Adrenal gland (tissue), 12 donors: ENCODE results near the gene CREM. TPM values are rescaled to one million over a fixed set of nuclear protein-coding genes. Genes with fewer than 3 reads are reported as not detected.

Source experiments
- DNase-seq, 7 donors: peaks; one replicate each; pipeline ENCODE4 v3.0.0-alpha.2; 2019 to 2020
- H3K27ac ChIP-seq, 5 donors: fragments of 200-600 bp; sonication (generic) in 4 of 5; 1 replicate in 3 of 5; 2 replicates in 2 of 5; pipeline versions ENCODE4 v1.5.1 to v1.8.0; 2016 to 2020; ENCODE audit warnings: mild to moderate bottlenecking in 1 of 5
- H3K27me3 ChIP-seq: fragments of 200-600 bp; 2 replicates; pipeline ENCODE4 v1.8.0; 2021
- H3K36me3 ChIP-seq, 2 donors: fragments of 200-600 bp; replicated peaks in 1 of 2; 1 replicate in 1 of 2; 2 replicates in 1 of 2; pipeline versions ENCODE4 v1.5.1 to v1.8.0; 2018 to 2022
- H3K4me1 ChIP-seq, 2 donors: fragments of 200-600 bp; replicated peaks in 1 of 2; 1 replicate in 1 of 2; 2 replicates in 1 of 2; pipeline versions ENCODE4 v1.5.1 to v1.8.0; 2018 to 2021
- H3K4me3 ChIP-seq, 4 donors: fragments of 200-600 bp; sonication (generic) in 3 of 4; one replicate each; pipeline ENCODE4 v1.5.1; 2016 to 2018
- H3K9me3 ChIP-seq, 3 donors: fragments of 200-600 bp; sonication (generic) in 1 of 3; replicated peaks in 1 of 3; 1 replicate in 2 of 3; 2 replicates in 1 of 3; pipeline versions ENCODE4 v1.5.1 to v1.8.0; 2016 to 2021
- POLR2A ChIP-seq, 2 donors: fragments of 450-650 bp; IDR thresholded peaks; one replicate each; pipeline ENCODE4 v1.6.1; 2017; ENCODE audit warnings: antibody characterized with exemption in 2 of 2, mild to moderate bottlenecking in 2 of 2, moderate library complexity in 1 of 2
- WGBS, 4 donors: extraction: QIAGEN DNeasy Blood & Tissue Kit in 2 of 4; methylation state at CpG; one replicate each; pipeline versions ENCODE4 v1.1.5 to v1.1.7; 2013 to 2017; 5-methylcytosine and 5-hydroxymethylcytosine counted together
- intact Hi-C, 2 donors: fragments of 100-400 bp; cut with DNase I; formaldehyde crosslinking; loops; one replicate each; pipeline versions ENCODE4 v1.14.1 to v1.15.0; 2022 to 2023
- polyA plus RNA-seq, 3 donors: library from polyadenylated mRNA; stranded (reverse); fragments of 200-250 nt in 2 of 3; fragments of 350-450 nt in 1 of 3; fragmentation: Illumina TruSeq in 1 of 3; extraction: RNeasy Lipid Tissue Mini Kit (QIAGEN cat#74804) in 1 of 3; gene quantifications; one replicate each; pipeline ENCODE4 v1.2.3, GENCODE V29; 2013 to 2014
- total RNA-seq, 9 donors: library from RNA; depleted of rRNA in 4 of 9; stranded (reverse); fragments of >200 nt in 4 of 9; fragments of 120-200 nt in 1 of 9; fragmentation: NEBNext Ultra II Directional in 1 of 9; extraction: Animal tissue kit (Norgen Biotek cat#: 25700) in 1 of 9; gene quantifications; one replicate each; pipeline versions ENCODE4 v1.1.0 to v1.2.4, GENCODE V29; 2013 to 2023
- TF ChIP-seq, protein P1 (sequence below), 6 experiments: fragments of 450-650 bp in 4 of 6; fragments of 200-600 bp in 2 of 6; sonication (generic) in 1 of 6; IDR thresholded peaks; 1 replicate in 5 of 6; 2 replicates in 1 of 6; pipeline versions ENCODE4 v1.5.1 to v1.8.0; 2016 to 2021; ENCODE audit warnings: antibody characterized with exemption in 6 of 6, mild to moderate bottlenecking in 2 of 6, moderate library complexity in 1 of 6
- donor health status: healthy with polysubstance abuse.
- donor health status: Bipolar disorder and iron deficiency.
- donor health status: DM: yes; HTN: yes; CAD: no.
- donor health status: DM: no; HTN: no; CAD: no.
- donor health status: DM: no; HTN: no; CAD: no.
- donor health status: DM: yes; HTN: yes; CAD: no.

The CREM gene
- total and polyA plus RNA-seq, 12 donors: 75.2 to 340 (median 119) TPM

DNA sequence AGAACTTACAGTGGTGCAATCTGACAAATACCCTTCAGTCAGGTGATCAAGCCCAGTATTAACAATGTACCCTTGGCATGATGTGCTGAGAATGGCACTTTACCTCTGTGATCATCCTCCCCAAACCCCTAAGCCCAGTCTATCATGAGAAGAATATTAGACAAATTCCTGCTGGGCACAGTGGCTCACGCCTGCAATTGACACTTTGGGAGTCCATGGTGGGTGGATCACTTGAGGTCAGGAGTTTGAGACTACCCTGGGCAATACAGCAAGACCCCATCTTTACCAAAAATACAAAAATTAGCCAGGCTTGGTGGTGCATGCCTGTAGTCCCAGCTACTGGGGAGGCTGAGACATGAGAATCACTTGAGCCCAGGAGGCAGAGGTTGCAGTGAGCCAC is 29.1 kb upstream of the CREM start:
- Histone ChIP-seq H3K27ac (no peak overlapping the region), H3K4me1 (no peaks in the 10 kb centered on the region), H3K27me3 (no peaks in the 10 kb centered on the region), H3K4me3 (no peak overlapping the region), H3K36me3 (no peaks in the 10 kb centered on the region), H3K9me3 (no peaks in the 10 kb centered on the region)
- TF ChIP-seq, protein P1, sequence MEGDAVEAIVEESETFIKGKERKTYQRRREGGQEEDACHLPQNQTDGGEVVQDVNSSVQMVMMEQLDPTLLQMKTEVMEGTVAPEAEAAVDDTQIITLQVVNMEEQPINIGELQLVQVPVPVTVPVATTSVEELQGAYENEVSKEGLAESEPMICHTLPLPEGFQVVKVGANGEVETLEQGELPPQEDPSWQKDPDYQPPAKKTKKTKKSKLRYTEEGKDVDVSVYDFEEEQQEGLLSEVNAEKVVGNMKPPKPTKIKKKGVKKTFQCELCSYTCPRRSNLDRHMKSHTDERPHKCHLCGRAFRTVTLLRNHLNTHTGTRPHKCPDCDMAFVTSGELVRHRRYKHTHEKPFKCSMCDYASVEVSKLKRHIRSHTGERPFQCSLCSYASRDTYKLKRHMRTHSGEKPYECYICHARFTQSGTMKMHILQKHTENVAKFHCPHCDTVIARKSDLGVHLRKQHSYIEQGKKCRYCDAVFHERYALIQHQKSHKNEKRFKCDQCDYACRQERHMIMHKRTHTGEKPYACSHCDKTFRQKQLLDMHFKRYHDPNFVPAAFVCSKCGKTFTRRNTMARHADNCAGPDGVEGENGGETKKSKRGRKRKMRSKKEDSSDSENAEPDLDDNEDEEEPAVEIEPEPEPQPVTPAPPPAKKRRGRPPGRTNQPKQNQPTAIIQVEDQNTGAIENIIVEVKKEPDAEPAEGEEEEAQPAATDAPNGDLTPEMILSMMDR (IDR thresholded peaks at IDR 0.05): no peak
- TF ChIP-seq POLR2A (IDR thresholded peaks at IDR 0.05): no peak
- DNase-seq: no peak
- 71 to 96% (median 85%) methylated on average over 1 of the region's 1 CpG for WGBS, 4 donors
- intact Hi-C loops: no loop called here

DNA sequence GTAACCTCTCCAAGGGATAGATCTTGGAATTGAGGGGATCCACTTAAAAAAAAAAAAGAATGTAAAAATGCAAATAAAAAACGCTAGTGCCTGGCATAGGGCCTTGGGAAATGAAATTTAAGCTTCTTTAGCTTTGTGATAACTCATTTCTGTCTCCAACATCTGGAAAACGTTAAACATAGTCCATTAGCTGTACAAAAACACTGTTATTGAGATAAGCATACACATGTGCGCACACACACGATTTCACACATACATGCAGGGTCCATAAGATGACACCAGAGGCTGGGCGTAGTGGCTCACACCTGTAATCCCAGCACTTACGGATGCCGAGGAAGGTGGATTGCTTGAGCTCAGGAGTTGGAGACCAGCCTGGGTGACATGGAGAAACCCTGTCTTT is 22.8 kb upstream of the CREM start:
- intact Hi-C loops: no loop called here
- no peak overlapping the region for H3K4me3 ChIP-seq
- no peak overlapping the region for H3K27ac ChIP-seq
- H3K9me3 ChIP-seq: no peaks in the 10 kb centered on the region
- DNase-seq: no peak
- no peaks in the 10 kb centered on the region for H3K36me3 ChIP-seq
- no peaks in the 10 kb centered on the region for H3K4me1 ChIP-seq
- TF ChIP-seq POLR2A (IDR thresholded peaks at IDR 0.05): no peak
- TF ChIP-seq, protein P1 (IDR thresholded peaks at IDR 0.05): no peak
- 58 to 70% (median 59%) methylated on average over 6 to 7 of the region's 7 CpGs for WGBS, 4 donors
- H3K27me3 ChIP-seq: no peaks in the 10 kb centered on the region

DNA sequence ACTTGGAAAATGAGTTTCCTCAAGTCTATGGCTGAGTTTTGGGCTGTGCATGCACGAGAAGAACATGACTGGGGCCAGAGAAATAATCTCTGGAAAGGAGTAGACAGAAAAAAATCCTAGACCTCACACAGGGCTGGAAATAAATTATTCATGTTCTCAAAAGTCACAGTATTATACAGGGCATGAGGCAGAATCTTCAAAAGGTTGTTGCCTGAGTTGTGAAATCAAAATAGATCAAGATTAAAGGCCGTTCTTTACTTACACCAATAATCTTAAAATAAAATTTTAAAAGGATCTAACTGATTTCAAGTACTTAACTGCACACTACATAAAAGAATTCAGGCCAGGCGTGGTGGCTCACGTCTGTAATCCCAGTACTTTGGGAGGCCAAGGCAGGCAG is 14.1 kb upstream of the CREM start:
- Histone ChIP-seq H3K4me3 (no peak overlapping the region), H3K27me3 (no peaks in the 10 kb centered on the region), H3K27ac (no peak overlapping the region), H3K9me3 (no peaks in the 10 kb centered on the region), H3K36me3 (no peaks in the 10 kb centered on the region), H3K4me1 (no peaks in the 10 kb centered on the region)
- WGBS, 4 donors: 58 to 79% (median 74%) methylated on average over 4 of the region's 4 CpGs
- TF ChIP-seq, protein P1 (IDR thresholded peaks at IDR 0.05): no peak
- no peak for TF ChIP-seq POLR2A (IDR thresholded peaks at IDR 0.05)
- no peak for DNase-seq
- intact Hi-C loops: loop anchor here in 1 of 2 donors (10.0 kb wide), 1 partner anchor 452 kb away; no protein-coding TSS in a partner anchor

DNA sequence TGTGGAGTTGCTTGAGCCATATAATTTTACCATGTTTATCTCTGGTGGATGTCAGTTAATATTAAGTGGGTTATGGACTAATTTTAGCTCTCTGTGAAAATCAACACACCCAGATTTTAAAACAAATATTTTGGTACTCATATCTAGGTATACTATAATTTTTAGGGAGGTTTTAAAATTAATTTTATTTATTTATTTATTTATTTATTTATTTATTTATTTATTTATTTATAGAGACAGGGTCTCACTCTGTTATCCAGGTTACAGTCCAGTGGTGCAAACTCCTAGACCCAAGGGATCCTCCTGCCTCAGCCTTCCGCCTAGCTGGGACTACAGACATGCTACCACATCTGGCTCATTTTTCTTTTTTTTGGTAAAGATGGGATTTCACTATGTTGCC is 7.3 kb upstream of the CREM start:
- H3K27ac ChIP-seq: no peak overlapping the region
- no peak overlapping the region for H3K4me3 ChIP-seq
- no peaks in the 10 kb centered on the region for H3K4me1 ChIP-seq
- no peak for DNase-seq
- no peaks in the 10 kb centered on the region for H3K27me3 ChIP-seq
- no peaks in the 10 kb centered on the region for H3K36me3 ChIP-seq
- WGBS, 4 donors: 86 to 100% (median 91%) methylated on average over 1 of the region's 1 CpG
- TF ChIP-seq POLR2A (IDR thresholded peaks at IDR 0.05): no peak
- TF ChIP-seq, protein P1 (IDR thresholded peaks at IDR 0.05): no peak
- intact Hi-C loops: loop anchor here (5.0 to 10.0 kb wide), 2 partner anchors 98 to 445 kb away; no protein-coding TSS in a partner anchor
- no peaks in the 10 kb centered on the region for H3K9me3 ChIP-seq
